GM12891 (cell line): ENCODE results near the gene MAD2L1BP.

Source experiments
- POLR2A ChIP-seq: IDR thresholded peaks from 2 replicates; pipeline ENCODE4 v1.6.1; 2011; ENCODE audit warnings: low read depth, low read length, control low read depth
- POLR2AphosphoS5 ChIP-seq: IDR thresholded peaks from 2 replicates; pipeline ENCODE4 v1.6.1; 2011; ENCODE audit warnings: low read depth, low read length, control low read depth
- POU2F2 ChIP-seq: IDR thresholded peaks from 2 replicates; pipeline ENCODE4 v1.6.1; 2011; ENCODE audit warnings: low read depth, mild to moderate bottlenecking, control low read depth, low read length, moderate library complexity
- SPI1 ChIP-seq: IDR thresholded peaks from 2 replicates; pipeline ENCODE4 v1.6.1; 2011; ENCODE audit warnings: low read depth, low read length, control low read depth
- TAF1 ChIP-seq: IDR thresholded peaks from 2 replicates; pipeline ENCODE4 v1.6.1; 2011; ENCODE audit warnings: low read depth, low read length, control low read depth

GRCh38 chr6:43634702-43635303, 837 bp upstream of the MAD2L1BP start:
- TF ChIP-seq SPI1 (no peak), POLR2A (no peak), POLR2AphosphoS5 (no peak), POU2F2 (no peak), TAF1 (no peak)
